ENCODE measurements around the gene VSIR.

GRCh38 chr10:71771204-71771603, 2.1 kb downstream of the VSIR start:
- TF ChIP-seq POLR2A (IDR thresholded peaks at IDR 0.05) (no peak), CTCF (IDR thresholded peaks at IDR 0.05) (no peak)
